ENCODE data around the gene FAM89B.

Gene FAM89B

GRCh38 chr11:65584723-65585171, 12.4 kb downstream of the FAM89B start:
- TF ChIP-seq RAD21 (IDR thresholded peaks at IDR 0.05; ENCODE audit: low read depth) (no peak), REST (IDR thresholded peaks at IDR 0.05; ENCODE audit: low read depth) (no peak), NFIC (IDR thresholded peaks at IDR 0.05) (no peak), CREB1 (IDR thresholded peaks at IDR 0.05; ENCODE audit: low read depth) (no peak), EP300 (IDR thresholded peaks at IDR 0.05; ENCODE audit: borderline replicate concordance) (no peak), MAX (IDR thresholded peaks at IDR 0.05) (no peak), ZBTB7A (IDR thresholded peaks at IDR 0.05; ENCODE audit: low read depth) (no peak), YY1 (IDR thresholded peaks at IDR 0.05; ENCODE audit: low read depth) (no peak), TAF1 (IDR thresholded peaks at IDR 0.05; ENCODE audit: low read depth) (no peak)

- TF ChIP-seq USF1 (IDR thresholded peaks at IDR 0.05): no peak
- no peak for TF ChIP-seq FOXM1 (IDR thresholded peaks at IDR 0.05; ENCODE audit: borderline replicate concordance, low read depth)
Observed at GRCh38 chr11:65585396-65586246, 13.3 kb downstream of the FAM89B start.

GRCh38 chr11:65586247-65586630, 13.9 kb downstream of the FAM89B start:
- no peak for TF ChIP-seq USF1 (IDR thresholded peaks at IDR 0.05)
- no peak for TF ChIP-seq EGR1 (IDR thresholded peaks at IDR 0.05)
- no peak for TF ChIP-seq RAD21 (IDR thresholded peaks at IDR 0.05; ENCODE audit: low read depth)
- TF ChIP-seq ZBTB7A (IDR thresholded peaks at IDR 0.05; ENCODE audit: low read depth): no peak
- TF ChIP-seq MAX (IDR thresholded peaks at IDR 0.05): no peak
- TF ChIP-seq TCF12 (IDR thresholded peaks at IDR 0.05; ENCODE audit: low read depth): no peak
- no peak for TF ChIP-seq CEBPB (IDR thresholded peaks at IDR 0.05)
- TF ChIP-seq FOXM1 (IDR thresholded peaks at IDR 0.05; ENCODE audit: borderline replicate concordance, low read depth): no peak
- TF ChIP-seq TAF1 (IDR thresholded peaks at IDR 0.05; ENCODE audit: low read depth): no peak

- TF ChIP-seq MAX (IDR thresholded peaks at IDR 0.05): peak; percentile 43; the same call in 1 of the 2 replicates
- TF ChIP-seq TAF1 (IDR thresholded peaks at IDR 0.05; ENCODE audit: low read depth): no peak
Observed at GRCh38 chr11:65586676-65587075, 14.3 kb downstream of the FAM89B start.

GRCh38 chr11:65588199-65589054, 16.1 kb downstream of the FAM89B start:
- TF ChIP-seq TAF1 (IDR thresholded peaks at IDR 0.05; ENCODE audit: low read depth): no peak
- peak; percentile 58 for TF ChIP-seq RAD21 (IDR thresholded peaks at IDR 0.05; ENCODE audit: low read depth)

- TF ChIP-seq FOXM1 (IDR thresholded peaks at IDR 0.05; ENCODE audit: borderline replicate concordance, low read depth) (no peak), USF1 (IDR thresholded peaks at IDR 0.05) (no peak), NFIC (IDR thresholded peaks at IDR 0.05) (no peak), TCF12 (IDR thresholded peaks at IDR 0.05; ENCODE audit: low read depth) (no peak), EP300 (IDR thresholded peaks at IDR 0.05; ENCODE audit: borderline replicate concordance) (no peak), MAX (IDR thresholded peaks at IDR 0.05) (no peak), EGR1 (IDR thresholded peaks at IDR 0.05) (no peak), CREB1 (IDR thresholded peaks at IDR 0.05; ENCODE audit: low read depth) (no peak)
Observed at GRCh38 chr11:65589444-65590239, 17.3 kb downstream of the FAM89B start.

All from Ishikawa (cell line).